Endothelial cell of umbilical vein (primary cell): ENCODE results near the gene DCLRE1B. TPM values are rescaled to one million over a fixed set of nuclear protein-coding genes. Genes with fewer than 3 reads are reported as not detected.

Source experiments
- BruUV-seq: library from RNA; stranded (reverse); fragments of 400-500 nt; replicated peaks from 2 replicates; lab custom pipeline; 2021; lab: Mats Ljungman, UMichigan
- CTCF ChIA-PET: fragments of 300-600, 350-600 bp; sonication (Branson Sonifier 250); formaldehyde crosslinking; loops from one replicate; lab custom pipeline; 2021; ENCODE audit warnings: antibody characterized with exemption, inconsistent platforms; lab: Charles Lee
- POLR2A ChIA-PET: fragments of 300-600, 350-600 bp; sonication (Branson Sonifier 250); formaldehyde crosslinking; loops from one replicate; lab custom pipeline; 2021; ENCODE audit warnings: antibody characterized with exemption, inconsistent platforms; lab: Charles Lee
- DNase-seq: peaks from one replicate; pipeline ENCODE4 v3.0.0-alpha.2; 2011; ENCODE audit warnings: low read depth, low spot score
- FAIRE-seq: peaks from 2 replicates; lab custom pipeline; 2011; peaks lifted over from hg19 to GRCh38; lab: Jason Lieb, UNC
- H2AFZ ChIP-seq: 2 replicates; pipeline ENCODE4 v1.6.0; 2012; ENCODE audit warnings: low read depth, low read length, control low read depth, inconsistent platforms
- H3K27ac ChIP-seq: 2 replicates; pipeline ENCODE4 v1.5.1; 2011; ENCODE audit warnings: low read depth, mild to moderate bottlenecking, control low read depth, low read length, moderate library complexity; ENCODE audit not compliant: insufficient read depth
- H3K27me3 ChIP-seq, 2 experiments: 2 replicates each; pipeline versions ENCODE4 v1.6.0 to v1.6.1; 2011; ENCODE audit warnings: low read length in 2 of 2, mixed read lengths in 1 of 2; ENCODE audit not compliant: control insufficient read depth in 2 of 2, insufficient read depth in 2 of 2
- H3K36me3 ChIP-seq, 2 experiments: 2 replicates in 1 of 2; 3 replicates in 1 of 2; pipeline ENCODE4 v1.5.1; 2011; ENCODE audit warnings: low read length in 2 of 2, mild to moderate bottlenecking in 1 of 2, moderate library complexity in 1 of 2; ENCODE audit not compliant: control insufficient read depth in 2 of 2, insufficient read depth in 2 of 2; ENCODE audit errors: extremely low read depth in 1 of 2
- H3K4me1 ChIP-seq: 3 replicates; pipeline ENCODE4 v1.5.1; 2011; ENCODE audit warnings: mild to moderate bottlenecking, low read length; ENCODE audit not compliant: control insufficient read depth, insufficient read depth; ENCODE audit errors: extremely low read depth
- H3K4me2 ChIP-seq: 2 replicates; pipeline ENCODE4 v1.6.1; 2011; ENCODE audit warnings: low read length, control low read depth, mixed read lengths; ENCODE audit not compliant: insufficient read depth
- H3K4me3 ChIP-seq, 3 experiments: fragments of 200-600 bp in 1 of 3; sonication (generic), shearing (Covaris generic) in 1 of 3; replicated peaks in 1 of 3; 2 replicates each; pipeline ENCODE4 v1.5.1; 2011 to 2016; ENCODE audit warnings: control low read depth in 3 of 3, low read length in 3 of 3, mild to moderate bottlenecking in 2 of 3, inconsistent platforms in 1 of 3, low read depth in 1 of 3, moderate library complexity in 1 of 3; ENCODE audit not compliant: insufficient read depth in 1 of 3
- H3K79me2 ChIP-seq: 2 replicates; pipeline ENCODE4 v1.6.0; 2012; ENCODE audit warnings: low read length, inconsistent platforms; ENCODE audit not compliant: control insufficient read depth, insufficient read depth
- H3K9ac ChIP-seq: replicated peaks from 2 replicates; pipeline ENCODE3; 2011; ENCODE audit warnings: low read length, control low read depth; ENCODE audit not compliant: insufficient read depth; ENCODE audit errors: extremely low read depth
- H3K9me1 ChIP-seq: replicated peaks from 3 replicates; pipeline ENCODE4 v1.6.0; 2011; ENCODE audit warnings: mild to moderate bottlenecking, low read length; ENCODE audit not compliant: control insufficient read depth, insufficient read depth; ENCODE audit errors: extremely low read depth
- H3K9me3 ChIP-seq: replicated peaks from 2 replicates; pipeline ENCODE4 v1.5.1; 2012; ENCODE audit warnings: low read length, inconsistent platforms; ENCODE audit not compliant: control insufficient read depth, insufficient read depth
- H4K20me1 ChIP-seq: replicated peaks from 2 replicates; pipeline ENCODE3; 2011; ENCODE audit warnings: mild to moderate bottlenecking, low read length; ENCODE audit not compliant: control insufficient read depth, insufficient read depth; ENCODE audit errors: extremely low read depth
- EZH2 ChIP-seq: IDR thresholded peaks from 2 replicates; pipeline ENCODE4 v1.6.1; 2012; ENCODE audit warnings: borderline replicate concordance, low read depth, mild to moderate bottlenecking, moderate library complexity, low read length, inconsistent platforms; ENCODE audit not compliant: severe bottlenecking
- FOS ChIP-seq: IDR thresholded peaks from 2 replicates; pipeline ENCODE4 v1.6.1; 2011; ENCODE audit warnings: mild to moderate bottlenecking, low read length, moderate library complexity, borderline replicate concordance; ENCODE audit not compliant: insufficient read depth
- GATA2 ChIP-seq: IDR thresholded peaks from 2 replicates; pipeline ENCODE4 v1.7.0; 2011; ENCODE audit warnings: low read depth, mild to moderate bottlenecking, moderate library complexity, mixed read lengths, low read length; ENCODE audit not compliant: insufficient read length, insufficient read depth
- JUN ChIP-seq: IDR thresholded peaks from 2 replicates; pipeline ENCODE4 v1.6.1; 2011; ENCODE audit warnings: borderline replicate concordance, low read depth; ENCODE audit not compliant: insufficient read length, insufficient read depth
- MAX ChIP-seq: IDR thresholded peaks from 2 replicates; pipeline ENCODE4 v1.6.1; 2011; ENCODE audit not compliant: insufficient read depth, insufficient read length
- MYC ChIP-seq: IDR thresholded peaks from one replicate; pipeline ENCODE4 v1.6.1; 2011; ENCODE audit warnings: mild to moderate bottlenecking, low read depth, low read length
- POLR2A ChIP-seq: IDR thresholded peaks from 2 replicates; pipeline ENCODE4 v1.6.1; 2012; ENCODE audit warnings: low read depth, mild to moderate bottlenecking, control low read depth, low read length
- POLR2AphosphoS5 ChIP-seq: IDR thresholded peaks from 2 replicates; pipeline ENCODE4 v1.6.1; 2012; ENCODE audit warnings: low read depth, mild to moderate bottlenecking, control low read depth, low read length, moderate library complexity; ENCODE audit not compliant: insufficient read depth
- dilution Hi-C: fragments of 300-500 bp; cut with MboI; formaldehyde crosslinking; loops from one replicate; pipeline ENCODE4 v1.15.0; 2019; ENCODE audit warnings: low sequenced_read_pairs; ENCODE audit not compliant: extremely low pct_ligation_motif_present
- intact Hi-C: fragments of 100-400 bp; cut with micrococcal nuclease; formaldehyde crosslinking; loops from one replicate; pipeline ENCODE4 v1.10.0; 2022
- polyA plus RNA-seq, 4 experiments: library from polyadenylated mRNA; depleted of rRNA in 3 of 4; stranded (reverse) in 3 of 4; unstranded in 1 of 4; fragments of >200 nt; gene quantifications; 2 replicates each; pipeline versions ENCODE4 v1.2.1 to v1.2.3, GENCODE V29; 2011 to 2012; ENCODE audit warnings: missing spikeins in 1 of 4
- total RNA-seq: library from RNA; stranded (reverse); gene quantifications from 2 replicates; pipeline ENCODE4 v1.2.3, GENCODE V29; 2021
- TF ChIP-seq, protein P1 (sequence below), 2 donors: IDR thresholded peaks; 1 replicate in 1 of 2; 2 replicates in 1 of 2; pipeline ENCODE4 v1.5.1; 2011; ENCODE audit warnings: low read length in 2 of 2, mild to moderate bottlenecking in 2 of 2, moderate library complexity in 2 of 2, control low read depth in 1 of 2, inconsistent platforms in 1 of 2, low read depth in 1 of 2; ENCODE audit not compliant: insufficient read depth in 1 of 2; ENCODE audit errors: extremely low read depth in 1 of 2

DCLRE1B gene
- total and polyA plus RNA-seq, 2 donors (not counting 3 experiments of a cell fraction or from before 2014, with no cell fraction given) = 5.6 to 10.7 TPM

DNA sequence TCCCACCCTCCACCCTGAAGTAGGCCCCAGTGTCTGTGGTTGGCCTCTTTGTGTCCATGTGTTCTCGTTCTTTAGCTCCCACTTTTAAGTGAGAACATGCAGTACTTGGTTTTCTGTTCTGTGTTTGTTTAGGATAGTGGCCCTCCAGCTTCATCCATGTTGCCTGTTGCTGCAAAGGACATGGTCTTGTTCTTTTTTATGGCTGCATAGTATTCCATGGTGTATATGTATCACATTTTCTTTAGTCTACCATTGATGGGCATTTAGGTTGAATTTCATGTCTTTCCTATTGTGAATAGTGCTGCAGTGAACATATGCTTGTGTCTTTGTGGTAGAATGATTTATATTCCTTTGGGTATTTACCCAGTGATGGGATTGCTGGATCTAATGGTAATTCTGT, 30.1 kb downstream of the DCLRE1B start:
- Histone ChIP-seq H4K20me1 (no peaks in the 10 kb centered on the region), H3K9me3 (no peaks in the 10 kb centered on the region), H3K27me3 (no peaks in the 10 kb centered on the region), H3K27ac (no peak overlapping the region), H3K4me2 (no peak overlapping the region), H3K36me3 (no peaks in the 10 kb centered on the region), H3K9me1 (no peaks in the 10 kb centered on the region), H3K4me3 (no peak overlapping the region), H3K79me2 (peaks cover 95% of the 10 kb centered on the region), H3K9ac (no peak overlapping the region), H3K4me1 (peaks cover 35% of the 10 kb centered on the region), H2AFZ (no peak overlapping the region)
- TF ChIP-seq MYC = no peak
- TF ChIP-seq EZH2 = no peak
- TF ChIP-seq, protein P1, sequence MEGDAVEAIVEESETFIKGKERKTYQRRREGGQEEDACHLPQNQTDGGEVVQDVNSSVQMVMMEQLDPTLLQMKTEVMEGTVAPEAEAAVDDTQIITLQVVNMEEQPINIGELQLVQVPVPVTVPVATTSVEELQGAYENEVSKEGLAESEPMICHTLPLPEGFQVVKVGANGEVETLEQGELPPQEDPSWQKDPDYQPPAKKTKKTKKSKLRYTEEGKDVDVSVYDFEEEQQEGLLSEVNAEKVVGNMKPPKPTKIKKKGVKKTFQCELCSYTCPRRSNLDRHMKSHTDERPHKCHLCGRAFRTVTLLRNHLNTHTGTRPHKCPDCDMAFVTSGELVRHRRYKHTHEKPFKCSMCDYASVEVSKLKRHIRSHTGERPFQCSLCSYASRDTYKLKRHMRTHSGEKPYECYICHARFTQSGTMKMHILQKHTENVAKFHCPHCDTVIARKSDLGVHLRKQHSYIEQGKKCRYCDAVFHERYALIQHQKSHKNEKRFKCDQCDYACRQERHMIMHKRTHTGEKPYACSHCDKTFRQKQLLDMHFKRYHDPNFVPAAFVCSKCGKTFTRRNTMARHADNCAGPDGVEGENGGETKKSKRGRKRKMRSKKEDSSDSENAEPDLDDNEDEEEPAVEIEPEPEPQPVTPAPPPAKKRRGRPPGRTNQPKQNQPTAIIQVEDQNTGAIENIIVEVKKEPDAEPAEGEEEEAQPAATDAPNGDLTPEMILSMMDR (IDR thresholded peaks at IDR 0.05; ENCODE audit: extremely low read depth in 1 of 2, insufficient read depth in 1 of 2, low read depth in 1 of 2, low read length in 2 of 2) = no peak
- TF ChIP-seq MAX = no peak
- no peak for FAIRE-seq
- ChIA-PET CTCF (interaction anchor here (1.1 to 2.0 kb wide), 4 partner anchors 11 to 99 kb away, joined by 3 to 6 read pairs (median 6); partner anchors contain the start of genes AP4B1, DCLRE1B and OLFML3), POLR2A (no interaction called here)
- BruUV-seq = no TSS peak
- intact Hi-C loops = no loop called here
- dilution Hi-C loops = no loop called here
- DNase-seq = no peak

DNA sequence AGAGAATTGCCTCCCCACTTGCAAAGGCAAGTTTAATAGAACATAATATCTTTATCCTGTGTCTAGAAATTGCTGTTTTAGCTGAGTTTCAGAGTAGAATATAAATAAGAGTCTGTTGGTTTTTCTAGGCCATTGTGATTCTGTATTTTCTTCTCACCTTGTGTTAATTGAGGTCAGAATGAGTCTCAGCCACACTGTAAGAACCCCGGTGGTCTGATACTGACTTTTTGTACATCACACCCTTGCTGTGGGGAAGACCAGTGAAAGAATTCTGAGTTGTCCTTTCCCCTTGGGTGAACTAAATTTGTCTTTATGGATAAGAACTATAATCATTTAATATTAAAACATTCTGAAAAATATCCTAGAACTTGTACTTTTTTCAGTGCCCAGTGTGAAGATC, 30.8 kb downstream of the DCLRE1B start:
- Histone ChIP-seq H3K4me1 (peaks cover 31% of the 10 kb centered on the region), H3K4me3 (no peak overlapping the region), H3K27ac (no peak overlapping the region), H3K9me1 (no peaks in the 10 kb centered on the region), H3K27me3 (no peaks in the 10 kb centered on the region), H4K20me1 (no peaks in the 10 kb centered on the region), H3K79me2 (peaks cover 95% of the 10 kb centered on the region), H3K36me3 (peaks cover 3 to 7% of the 10 kb centered on the region in 2 experiments), H3K9me3 (no peaks in the 10 kb centered on the region), H2AFZ (no peak overlapping the region), H3K4me2 (no peak overlapping the region), H3K9ac (no peak overlapping the region)
- no TSS peak for BruUV-seq
- TF ChIP-seq MAX (no peak), POLR2A (no peak), MYC (no peak), EZH2 (no peak), JUN (no peak), FOS (no peak), GATA2 (no peak), POLR2AphosphoS5 (no peak)
- TF ChIP-seq, protein P1 (IDR thresholded peaks at IDR 0.05; ENCODE audit: extremely low read depth in 1 of 2, insufficient read depth in 1 of 2, low read depth in 1 of 2, low read length in 2 of 2) = no peak
- no peak for FAIRE-seq
- no peak for DNase-seq
- ChIA-PET CTCF (interaction anchor here (0.7 to 1.9 kb wide), 2 partner anchors 11 to 32 kb away, joined by 3 to 6 read pairs; partner anchors contain the start of genes AP4B1 and DCLRE1B), POLR2A (no interaction called here)
- dilution Hi-C loops (no loop called here), intact Hi-C loops (no loop called here)
